Upper lobe of left lung (tissue), 6 donors: ENCODE measurements around the gene SATB2. TPM values are rescaled to one million over a fixed set of nuclear protein-coding genes. Genes with fewer than 3 reads are reported as not detected.

Experiments
- ATAC-seq, 2 donors: fragments of 200-7000 bp; cut with Tn5 transposase; one replicate each; pipeline ENCODE4 v1.9.1; 2022; ENCODE audit warnings: mild to moderate bottlenecking in 2 of 2, moderate library complexity in 2 of 2; ENCODE audit not compliant: low FRiP score in 2 of 2
- DNase-seq, 2 donors: peaks; one replicate each; pipeline ENCODE4 v3.0.0-alpha.2; 2019 to 2020
- H3K27ac ChIP-seq, 4 donors: fragments of 200-600 bp; sonication (generic); one replicate each; pipeline ENCODE4 v1.5.1; 2016 to 2019
- H3K27me3 ChIP-seq, 4 donors: fragments of 200-600 bp; sonication (generic); one replicate each; pipeline ENCODE4 v1.5.1; 2017 to 2019
- H3K36me3 ChIP-seq, 4 donors: fragments of 200-600 bp; sonication (generic); one replicate each; pipeline ENCODE4 v1.5.1; 2016 to 2019
- H3K4me1 ChIP-seq, 4 donors: fragments of 200-600 bp; sonication (generic); one replicate each; pipeline ENCODE4 v1.5.1; 2018 to 2019
- H3K4me3 ChIP-seq, 4 donors: fragments of 200-600 bp; sonication (generic); one replicate each; pipeline ENCODE4 v1.5.1; 2017 to 2019; ENCODE audit warnings: mild to moderate bottlenecking in 2 of 4, moderate library complexity in 1 of 4
- H3K9me3 ChIP-seq, 4 donors: fragments of 200-600 bp; sonication (generic); one replicate each; pipeline ENCODE4 v1.5.1; 2018 to 2019
- CTCF ChIP-seq, 6 experiments: fragments of 450-650 bp in 4 of 6; fragments of 200-600 bp in 2 of 6; sonication (generic) in 2 of 6; IDR thresholded peaks; one replicate each; pipeline ENCODE4 v1.5.1; 2016 to 2019; ENCODE audit warnings: antibody characterized with exemption in 6 of 6
- EP300 ChIP-seq, 4 donors: sonication (generic); formaldehyde crosslinking; IDR thresholded peaks; one replicate each; pipeline ENCODE4 v1.5.1; 2017; ENCODE audit warnings: antibody characterized with exemption in 4 of 4, control low read depth in 2 of 4
- POLR2A ChIP-seq, 4 donors: fragments of 450-650 bp; IDR thresholded peaks; one replicate each; pipeline ENCODE4 v1.5.1; 2016 to 2017; ENCODE audit warnings: antibody characterized with exemption in 4 of 4, mild to moderate bottlenecking in 2 of 4
- POLR2AphosphoS5 ChIP-seq, 2 donors: sonication (generic); formaldehyde crosslinking; IDR thresholded peaks; one replicate each; pipeline ENCODE4 v1.5.1; 2017; ENCODE audit warnings: antibody characterized with exemption in 2 of 2
- WGBS, 2 donors: methylation state at CpG; one replicate each; pipeline ENCODE4 v1.1.5; 2017 to 2018; 5-methylcytosine and 5-hydroxymethylcytosine counted together
- total RNA-seq, 6 donors: library from RNA; depleted of rRNA in 4 of 6; stranded (reverse); fragments of >200 nt in 4 of 6; gene quantifications; one replicate each; pipeline versions ENCODE4 v1.1.0 to v1.2.1, GENCODE V29; 2016 to 2021
- donor health status: DM: no; HTN: no; CAD: no; lungs with moderate emphysema.
- donor health status: DM: no; HTN: yes; CAD: no; lungs with severe emphysema.

The SATB2 gene
- total RNA-seq, 6 donors from 2014 or later = 1.7 to 9.4 (median 3.1) TPM

DNA sequence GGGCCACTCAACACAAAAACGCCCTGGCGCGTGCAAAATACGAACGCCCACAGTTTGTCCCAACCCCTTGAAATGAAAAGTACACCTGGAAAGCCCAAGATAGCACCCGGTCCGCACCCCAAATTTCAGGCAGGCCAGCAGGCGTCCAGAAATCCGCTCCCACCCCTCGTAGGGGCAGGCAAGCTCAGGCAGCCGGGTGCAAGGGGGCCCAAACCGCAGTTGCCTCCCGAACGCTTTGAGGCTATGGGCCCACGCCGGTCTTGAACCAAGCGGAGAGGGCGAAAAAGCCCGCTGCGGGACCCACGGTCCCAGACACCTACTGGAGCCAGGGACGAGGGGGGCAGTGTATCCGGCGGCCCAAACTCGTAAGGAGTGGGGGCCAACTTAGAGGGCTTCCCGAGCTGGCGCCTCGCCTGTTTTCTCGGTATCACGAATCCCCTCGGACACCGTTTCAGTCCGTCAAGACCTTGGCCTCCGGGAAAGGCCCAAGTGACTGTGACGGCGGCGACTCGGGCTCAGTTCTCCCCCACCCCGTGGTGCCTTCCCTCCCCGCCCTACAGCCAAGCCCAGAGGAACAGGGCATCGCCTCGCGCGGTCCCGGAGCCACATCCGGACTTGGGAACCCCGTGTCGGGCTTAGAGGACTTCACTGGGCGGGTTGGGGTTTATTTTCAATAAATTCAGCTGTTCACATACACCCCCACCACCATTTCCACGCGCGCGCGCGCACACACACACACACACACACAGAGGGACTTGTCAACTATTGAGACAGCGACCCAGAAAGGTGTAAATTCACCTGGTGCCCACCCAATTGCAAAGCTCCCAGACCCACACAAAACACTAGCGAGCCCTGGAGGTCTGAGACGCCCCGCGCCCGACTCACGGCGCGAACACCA is 6.2 kb upstream of the SATB2 start:
- DNase-seq = peak in 1 of 2 donors; percentile 79
- no peaks in the 10 kb centered on the region for H3K36me3 ChIP-seq
- TF ChIP-seq EP300 (IDR thresholded peaks at IDR 0.05) = no peak
- TF ChIP-seq POLR2AphosphoS5 (IDR thresholded peaks at IDR 0.05) = no peak
- TF ChIP-seq POLR2A (IDR thresholded peaks at IDR 0.05) = no peak
- TF ChIP-seq CTCF (IDR thresholded peaks at IDR 0.05) = no peak
- H3K4me1 ChIP-seq = peaks cover 29 to 42% (median 38%) of the 10 kb centered on the region in 4 donors
- H3K27ac ChIP-seq = no peak overlapping the region
- peak overlapping the region in 3 of 4 donors; percentile 34 to 54 (median 47) for H3K4me3 ChIP-seq
- 8% methylated on average over 10 to 64 of the region's 64 CpGs for WGBS, 2 donors
- H3K9me3 ChIP-seq = peaks cover 0 to 9% (median 0%) of the 10 kb centered on the region in 4 donors
- no peak for ATAC-seq
- peaks cover 7 to 83% (median 62%) of the 10 kb centered on the region in 4 donors for H3K27me3 ChIP-seq

- H3K27me3 ChIP-seq = peaks cover 7 to 74% (median 56%) of the 10 kb centered on the region in 4 donors
- no peak overlapping the region for H3K27ac ChIP-seq
- peaks cover 0 to 9% (median 0%) of the 10 kb centered on the region in 4 donors for H3K9me3 ChIP-seq
- H3K4me1 ChIP-seq = peaks cover 29 to 43% (median 37%) of the 10 kb centered on the region in 4 donors
- TF ChIP-seq CTCF (IDR thresholded peaks at IDR 0.05) (peak; percentile 70 to 79 (median 75)), EP300 (IDR thresholded peaks at IDR 0.05) (no peak), POLR2AphosphoS5 (IDR thresholded peaks at IDR 0.05) (peak in 1 of 2 donors; percentile 9)
- ATAC-seq (peak; percentile 73 to 77), DNase-seq (peak; percentile 64 to 95)
- no peaks in the 10 kb centered on the region for H3K36me3 ChIP-seq
- WGBS, 2 donors = 0 to 1% methylated on average over 23 to 62 of the region's 63 CpGs
- peak overlapping the region; percentile 5 to 54 (median 40) for H3K4me3 ChIP-seq
Measured at GRCh38 chr2:199462956-199463692, 5.4 kb upstream of the SATB2 start.

GRCh38 chr2:199462347-199462955 is 4.7 kb upstream of the SATB2 start:
- Histone ChIP-seq H3K36me3 (no peaks in the 10 kb centered on the region), H3K27me3 (peaks cover 7 to 71% (median 53%) of the 10 kb centered on the region in 4 donors), H3K9me3 (peaks cover 0 to 9% (median 0%) of the 10 kb centered on the region in 4 donors), H3K4me1 (peaks cover 36 to 50% (median 44%) of the 10 kb centered on the region in 4 donors), H3K4me3 (peak overlapping the region in 1 of 4 donors; percentile 47), H3K27ac (no peak overlapping the region)
- TF ChIP-seq CTCF (IDR thresholded peaks at IDR 0.05) (no peak), POLR2A (IDR thresholded peaks at IDR 0.05) (no peak)
- DNase-seq (peak in 1 of 2 donors; percentile 58), ATAC-seq (no peak)
- WGBS, 2 donors = 6 to 8% methylated on average over 9 to 46 of the region's 46 CpGs

DNA sequence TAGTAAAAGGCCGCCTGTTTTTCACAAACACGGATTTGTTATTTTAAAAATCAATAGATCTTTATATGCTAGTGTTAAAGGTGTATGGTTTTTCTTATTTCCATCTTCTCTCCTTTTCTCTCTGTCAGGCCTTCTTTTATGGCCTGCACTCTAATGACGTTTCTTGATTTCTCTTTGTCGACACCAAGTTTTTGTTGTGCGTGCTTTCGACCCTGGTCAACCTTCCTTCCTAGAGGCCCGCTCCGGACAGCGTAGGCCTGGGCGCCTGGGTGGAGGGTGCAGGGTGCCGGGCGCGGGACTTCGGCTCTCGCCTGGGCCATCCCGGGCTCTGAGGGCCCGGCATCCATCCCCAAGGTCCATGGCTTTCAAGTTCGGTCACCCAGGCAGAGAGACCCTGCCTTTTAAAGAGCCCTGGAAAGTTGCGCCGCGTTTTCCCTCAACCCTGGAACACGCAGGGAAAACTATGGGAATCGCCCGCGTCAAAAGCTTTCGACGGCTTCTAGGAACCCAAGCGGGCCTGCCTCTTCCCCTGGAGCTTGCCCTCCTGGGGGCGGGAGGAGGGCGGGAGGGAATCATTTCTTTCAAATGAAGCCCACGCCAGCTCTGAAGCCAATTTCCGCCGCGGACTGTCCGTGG is 4.1 kb upstream of the SATB2 start:
- Histone ChIP-seq H3K9me3 (peaks cover 0 to 9% (median 0%) of the 10 kb centered on the region in 4 donors), H3K27me3 (peaks cover 7 to 71% (median 53%) of the 10 kb centered on the region in 4 donors), H3K27ac (no peak overlapping the region), H3K4me1 (peaks cover 42 to 56% (median 50%) of the 10 kb centered on the region in 4 donors), H3K4me3 (peak overlapping the region in 1 of 4 donors; percentile 47), H3K36me3 (no peaks in the 10 kb centered on the region)
- WGBS, 2 donors = 15 to 22% methylated on average over 28 to 35 of the region's 35 CpGs
- TF ChIP-seq POLR2A (IDR thresholded peaks at IDR 0.05) = no peak
- TF ChIP-seq CTCF (IDR thresholded peaks at IDR 0.05) = no peak
- TF ChIP-seq POLR2AphosphoS5 (IDR thresholded peaks at IDR 0.05) = no peak
- no peak for TF ChIP-seq EP300 (IDR thresholded peaks at IDR 0.05)
- ATAC-seq (no peak), DNase-seq (peak in 1 of 2 donors; percentile 40)
